Skin epidermis (tissue), 12 donors: ENCODE data around the gene FAM240A.

Experiments used
- H3K27ac ChIP-seq, 21 experiments: fragments of 200-600 bp; sonication (generic) in 11 of 21; one replicate each; pipeline ENCODE4 v1.5.0; 2020; ENCODE audit warnings: mild to moderate bottlenecking in 3 of 21, inconsistent platforms in 2 of 21, moderate library complexity in 2 of 21
- H3K4me3 ChIP-seq, 7 experiments: fragments of 200-600 bp; sonication (generic) in 2 of 7; one replicate each; pipeline ENCODE4 v1.5.0; 2020; ENCODE audit warnings: inconsistent platforms in 2 of 7, mild to moderate bottlenecking in 2 of 7, moderate library complexity in 1 of 7

Gene FAM240A

DNA sequence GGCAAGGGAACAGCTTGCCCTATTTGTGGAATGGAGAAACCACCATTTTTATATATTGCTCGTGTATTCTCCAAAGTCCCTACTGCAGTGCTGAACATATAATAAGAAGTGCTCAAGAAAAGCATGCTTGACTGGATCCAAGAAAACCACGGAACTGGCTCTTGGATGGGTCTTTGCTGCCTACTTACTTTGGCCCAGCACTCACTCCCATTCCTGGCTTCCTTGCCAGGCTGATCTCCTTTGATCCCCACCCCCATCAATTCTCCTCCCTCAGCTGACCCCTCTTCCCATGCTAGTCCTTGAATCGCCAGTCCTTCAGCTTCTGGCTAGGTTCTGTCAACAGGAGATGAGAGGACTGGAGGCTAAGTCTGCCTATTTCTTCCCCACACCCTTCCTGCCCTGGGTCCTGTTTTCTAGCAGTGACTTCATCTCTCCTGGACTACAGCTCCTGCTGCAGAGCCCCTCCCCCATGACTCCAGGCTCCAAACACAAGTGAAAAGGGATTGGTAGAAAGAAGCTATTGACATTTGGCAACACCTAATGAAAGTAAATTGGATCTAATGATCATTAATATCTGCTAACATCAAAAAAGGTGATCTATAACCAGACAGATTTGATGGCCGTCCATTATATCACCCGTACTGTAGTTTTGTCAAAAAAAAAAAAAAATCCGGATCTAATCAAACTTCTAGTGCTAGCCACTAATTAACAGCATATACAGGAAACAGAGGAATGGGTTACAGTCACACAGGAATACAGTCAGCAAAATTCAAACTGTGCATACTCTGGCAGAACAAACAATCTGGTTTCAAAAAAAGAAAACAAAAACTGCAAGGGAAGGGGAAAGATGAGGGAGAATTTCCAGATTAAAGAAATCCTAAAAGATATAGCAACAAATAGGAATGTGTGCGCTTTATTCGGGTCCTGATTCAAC is 7.8 kb downstream of the FAM240A start:
- Histone ChIP-seq H3K27ac (no peak overlapping the region), H3K4me3 (no peak overlapping the region)

DNA sequence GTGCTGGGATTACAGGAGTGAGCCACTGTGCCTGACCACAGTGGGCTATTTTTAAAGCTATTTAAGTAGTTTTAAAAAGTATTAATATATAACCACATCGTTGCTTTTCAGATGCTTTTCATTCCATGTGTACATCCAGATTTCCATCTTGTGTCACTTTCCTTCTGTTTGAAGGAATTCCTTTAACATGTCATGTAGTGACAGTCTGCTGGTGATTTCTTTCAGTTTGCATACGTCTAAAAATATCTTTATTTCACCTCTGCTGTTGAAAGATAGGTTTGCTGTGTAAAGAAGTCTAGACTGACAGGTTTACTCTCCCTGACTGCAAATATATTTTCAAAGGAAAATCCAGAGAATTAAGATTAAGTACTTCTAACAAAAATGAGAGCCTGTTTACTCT is 12.2 kb downstream of the FAM240A start:
- Histone ChIP-seq H3K4me3 (no peak overlapping the region), H3K27ac (no peak overlapping the region)

DNA sequence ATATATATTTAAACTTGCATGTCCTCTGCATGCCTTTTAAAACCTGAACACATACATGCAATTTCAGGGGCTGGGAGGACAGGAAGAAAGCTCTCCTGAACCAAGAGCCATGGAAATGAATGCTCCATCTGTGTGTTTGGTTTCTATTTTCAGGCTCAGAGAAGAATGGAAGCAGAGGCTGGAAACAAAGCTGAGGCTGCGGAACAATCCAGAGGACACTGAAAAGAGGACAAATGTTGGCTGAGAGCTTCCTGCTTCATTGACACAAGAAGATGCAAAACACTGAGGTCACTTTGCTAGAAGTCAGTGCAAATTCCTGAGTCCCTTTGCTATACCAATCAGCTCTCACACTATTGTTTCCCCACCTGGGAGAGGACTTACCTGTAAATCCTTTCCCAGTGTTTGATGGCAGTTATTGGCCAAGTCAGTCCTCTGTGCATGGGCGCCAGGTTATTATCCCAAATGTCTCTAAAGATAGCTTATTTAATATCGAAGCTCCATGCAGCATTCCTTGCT is 12.7 kb downstream of the FAM240A start:
- H3K27ac ChIP-seq, result no peak overlapping the region

DNA sequence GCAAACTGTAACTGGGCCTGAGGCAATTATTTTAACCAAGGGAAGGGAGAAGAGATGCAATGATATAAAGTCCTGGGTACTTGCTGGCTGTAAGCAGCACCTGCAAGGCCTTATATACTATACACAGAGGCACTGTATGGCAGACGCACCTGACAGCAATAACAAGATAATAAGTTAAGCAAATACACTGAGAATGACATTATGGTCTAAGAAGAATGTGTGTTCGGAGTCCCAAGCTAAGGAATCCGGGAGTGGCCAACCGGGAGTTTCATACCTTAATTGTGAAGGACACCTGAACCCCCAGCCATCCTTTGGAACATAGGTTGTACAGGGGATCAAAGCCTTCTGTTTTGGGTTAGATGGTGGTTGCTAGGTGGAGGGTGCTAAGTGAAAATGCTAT is 13.7 kb downstream of the FAM240A start:
- no peak overlapping the region for H3K4me3 ChIP-seq
- H3K27ac ChIP-seq, result no peak overlapping the region

More for the DNA sequence above, 12.7 kb downstream of the FAM240A start:
- H3K4me3 ChIP-seq, result no peak overlapping the region

DNA sequence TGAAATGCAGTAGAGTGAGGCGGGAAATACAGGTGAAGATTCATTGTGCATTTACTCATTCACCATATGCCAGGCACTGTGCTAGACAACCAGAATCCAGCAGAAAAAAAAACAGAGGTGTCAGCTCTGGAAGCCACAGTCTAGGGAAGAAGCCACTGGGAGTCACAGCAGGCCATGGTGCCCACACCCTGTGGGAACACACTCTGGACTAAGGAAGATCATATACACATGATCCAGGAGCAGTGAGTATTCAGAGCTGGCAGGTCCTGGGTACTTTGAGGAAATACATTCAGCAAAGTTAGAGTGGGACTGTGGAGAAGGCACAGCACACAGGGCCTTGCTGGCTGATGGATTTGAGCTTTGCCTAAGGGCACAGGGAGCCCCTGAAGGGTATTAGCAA is 14.8 kb downstream of the FAM240A start:
- no peak overlapping the region for H3K27ac ChIP-seq
- no peak overlapping the region for H3K4me3 ChIP-seq

DNA sequence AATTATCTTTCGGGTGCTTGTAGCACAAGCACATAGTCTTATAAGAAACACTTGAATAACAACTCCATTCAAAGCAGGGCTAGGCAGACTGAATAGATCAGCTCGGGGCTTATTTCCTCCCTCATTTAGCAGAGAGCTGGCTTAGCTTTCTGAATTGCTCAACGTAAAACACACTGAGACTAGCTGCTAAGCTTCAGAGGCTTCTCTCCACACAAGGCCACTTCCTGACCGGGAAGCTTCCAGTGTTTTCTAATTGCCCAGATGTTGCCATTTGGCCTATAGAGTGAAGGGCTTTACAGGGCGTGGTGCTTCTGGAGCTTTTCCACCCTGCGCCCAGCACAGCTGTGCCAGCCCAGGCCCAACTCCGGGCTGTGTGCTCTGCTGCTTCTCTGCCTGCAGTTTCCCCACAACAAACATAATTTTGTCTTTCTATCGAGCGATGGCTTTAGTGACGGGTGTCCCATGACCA is 16.6 kb downstream of the FAM240A start:
- no peak overlapping the region for H3K4me3 ChIP-seq
- H3K27ac ChIP-seq, result peak overlapping the region in 17 of 21 experiments; percentile 32 to 82 (median 64)

DNA sequence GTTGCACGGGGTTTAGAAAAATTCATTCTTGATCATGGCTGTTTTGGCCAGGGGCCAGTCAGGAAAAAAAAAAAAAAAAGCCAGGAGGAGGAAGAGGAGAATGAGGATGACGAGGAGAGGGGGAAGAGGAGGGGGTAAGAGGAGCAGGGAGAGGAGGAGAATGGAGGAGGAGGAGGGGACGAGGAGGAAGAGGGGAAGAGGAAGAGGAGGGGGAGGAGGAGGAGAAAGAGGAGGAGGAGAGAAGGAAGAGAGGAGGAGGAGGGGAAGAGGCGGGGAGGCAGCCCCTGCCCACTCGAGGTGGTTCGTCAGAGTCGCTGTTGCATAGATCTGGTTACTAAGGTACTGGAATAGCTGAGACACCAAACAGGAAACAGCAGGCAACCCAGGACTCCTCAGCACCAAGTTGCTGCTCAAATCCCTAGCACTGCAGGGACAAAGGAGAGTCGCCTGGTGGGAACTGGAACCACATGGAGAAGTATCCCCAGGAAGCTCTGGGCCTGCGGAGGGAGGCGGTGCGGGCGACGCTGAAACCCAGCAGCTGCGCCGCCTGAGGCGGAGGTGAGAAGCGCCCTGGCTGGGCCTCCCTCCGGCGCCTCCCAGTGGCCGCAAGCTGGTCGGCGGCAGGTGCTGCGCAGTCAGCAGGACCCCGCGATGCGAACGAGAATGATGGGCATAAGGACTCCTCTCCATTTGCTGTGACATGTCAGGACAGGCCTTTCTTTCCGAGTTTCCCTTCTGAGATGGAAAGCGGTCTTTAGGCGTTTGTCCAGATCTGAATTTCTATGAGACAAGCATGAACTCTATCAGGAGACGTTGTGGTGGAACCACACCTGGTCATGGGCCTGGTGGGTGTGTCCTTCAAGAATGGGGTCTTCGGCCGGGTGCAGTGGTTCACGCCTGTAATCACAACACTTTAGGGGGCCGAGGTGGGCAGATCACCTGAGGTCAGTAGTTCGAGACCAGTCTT is 17.5 kb downstream of the FAM240A start:
- Histone ChIP-seq H3K4me3 (peak overlapping the region in 3 of 7 experiments; percentile 4 to 25 (median 18)), H3K27ac (peak overlapping the region in 17 of 21 experiments; percentile 6 to 82 (median 64))

DNA sequence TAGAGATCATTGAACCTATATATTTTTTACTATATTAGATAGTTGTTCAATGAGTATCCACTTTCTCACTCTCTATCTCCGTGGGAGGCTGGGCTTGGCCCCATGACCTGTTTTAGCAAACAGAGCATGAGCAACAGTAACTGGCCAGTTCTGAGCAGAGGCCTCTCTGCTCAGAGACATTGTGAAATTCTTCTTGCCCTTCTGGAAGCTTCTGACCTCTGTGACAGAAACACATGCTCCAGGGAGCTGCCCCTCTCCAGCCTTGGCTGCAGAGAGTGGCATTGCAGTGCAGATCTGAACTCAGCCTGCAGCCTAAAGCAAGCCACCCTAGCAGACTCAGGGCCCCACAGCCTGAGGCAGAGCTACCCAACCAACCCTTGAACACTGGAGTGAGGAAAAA is 20.5 kb downstream of the FAM240A start:
- Histone ChIP-seq H3K4me3 (no peak overlapping the region), H3K27ac (no peak overlapping the region)

DNA sequence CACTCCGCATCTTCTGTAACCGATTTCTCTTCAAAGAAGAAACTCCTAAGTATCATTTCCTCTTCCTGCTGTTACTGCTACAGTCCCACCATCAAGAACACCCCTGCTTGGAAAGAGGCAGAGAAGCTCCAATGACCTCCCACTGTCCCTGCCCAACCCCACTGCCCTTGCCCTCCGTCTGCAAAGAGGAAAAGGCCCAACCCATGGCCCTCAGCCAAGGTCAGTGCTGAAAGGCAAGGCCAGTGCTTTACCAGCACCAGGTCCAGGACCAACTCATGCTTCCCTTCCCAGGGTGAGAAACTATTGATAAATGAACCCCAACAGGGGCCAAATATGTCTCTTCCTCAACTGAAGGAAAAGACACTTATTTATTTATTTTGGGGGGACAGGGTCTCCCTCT is 22.5 kb downstream of the FAM240A start:
- Histone ChIP-seq H3K4me3 (no peak overlapping the region), H3K27ac (no peak overlapping the region)

DNA sequence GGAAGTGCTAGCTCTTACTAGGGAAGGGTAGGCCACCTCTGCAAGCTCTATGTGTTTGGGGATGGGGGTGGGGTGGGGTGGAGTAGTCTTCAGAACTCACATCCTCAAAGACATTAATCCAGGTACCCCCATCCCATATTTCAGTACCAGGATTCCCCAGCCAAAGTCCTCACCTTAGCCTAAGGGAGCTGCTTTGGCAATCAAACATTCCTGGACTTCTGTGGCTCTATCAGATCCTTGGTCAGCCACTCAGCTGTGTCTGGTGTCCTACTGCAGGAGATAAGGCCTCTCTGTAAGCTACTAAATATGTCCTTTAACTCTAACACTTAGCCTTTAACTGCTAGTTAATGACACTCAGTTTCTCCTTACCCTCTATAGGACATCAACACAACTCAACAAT is 26.9 kb downstream of the FAM240A start:
- Histone ChIP-seq H3K27ac (no peak overlapping the region), H3K4me3 (no peak overlapping the region)

DNA sequence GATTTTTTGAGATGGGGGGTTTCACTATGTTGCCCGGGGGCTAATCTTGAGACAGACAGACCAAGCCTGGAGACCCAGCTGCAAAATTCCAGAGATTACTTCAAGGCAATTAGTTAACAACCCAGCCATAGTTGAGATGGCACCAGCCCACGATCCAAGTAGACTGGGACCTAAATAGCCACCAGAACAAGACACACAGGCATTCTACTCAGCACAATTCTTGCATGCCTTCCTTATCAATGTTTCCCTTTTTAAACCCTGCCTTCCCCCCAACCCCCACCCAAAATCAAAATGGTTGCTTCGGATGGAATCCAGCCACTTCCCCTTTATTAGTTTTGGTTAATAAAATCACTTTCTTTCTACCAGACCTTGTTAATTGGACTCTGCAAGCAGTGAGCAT is 28.6 kb downstream of the FAM240A start:
- Histone ChIP-seq H3K4me3 (no peak overlapping the region), H3K27ac (no peak overlapping the region)

DNA sequence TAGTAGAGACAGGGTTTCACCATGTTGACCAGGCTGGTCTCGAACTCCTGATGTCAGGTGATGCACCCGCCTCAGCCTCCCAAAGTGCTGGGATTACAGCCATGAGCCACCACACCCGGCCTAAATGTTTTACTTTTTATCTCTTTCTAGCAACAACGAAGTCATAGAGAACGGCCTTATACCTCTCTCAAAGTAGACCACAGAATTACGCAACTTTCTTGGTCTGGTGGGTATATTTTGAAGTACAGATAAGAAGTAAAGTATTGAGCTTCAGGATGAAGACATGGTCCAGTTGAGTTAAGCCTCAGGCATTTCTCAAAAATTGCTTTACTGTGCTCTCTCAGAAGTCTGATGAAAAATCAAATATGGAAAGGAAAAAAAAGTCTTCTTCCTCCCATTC is 30.6 kb downstream of the FAM240A start:
- Histone ChIP-seq H3K27ac (no peak overlapping the region), H3K4me3 (no peak overlapping the region)

DNA sequence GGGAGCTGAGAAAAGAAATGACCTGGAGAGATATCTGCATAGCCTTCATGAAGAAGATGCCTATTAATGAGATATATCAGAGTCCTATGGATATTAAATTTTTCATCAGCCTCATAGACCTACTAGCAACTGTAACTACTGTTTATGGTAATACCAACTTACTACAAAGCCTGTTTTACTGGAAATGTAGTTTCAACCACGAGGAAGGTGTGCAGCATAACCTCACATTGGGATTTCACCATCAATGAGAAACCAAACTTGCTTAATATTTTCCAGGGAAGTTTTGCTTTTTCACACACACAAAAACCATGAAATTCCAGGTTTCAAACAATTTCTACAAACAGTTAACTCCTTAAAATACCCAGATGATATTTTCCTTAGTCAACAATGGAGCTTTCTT is 31.4 kb downstream of the FAM240A start:
- Histone ChIP-seq H3K27ac (no peak overlapping the region), H3K4me3 (no peak overlapping the region)

DNA sequence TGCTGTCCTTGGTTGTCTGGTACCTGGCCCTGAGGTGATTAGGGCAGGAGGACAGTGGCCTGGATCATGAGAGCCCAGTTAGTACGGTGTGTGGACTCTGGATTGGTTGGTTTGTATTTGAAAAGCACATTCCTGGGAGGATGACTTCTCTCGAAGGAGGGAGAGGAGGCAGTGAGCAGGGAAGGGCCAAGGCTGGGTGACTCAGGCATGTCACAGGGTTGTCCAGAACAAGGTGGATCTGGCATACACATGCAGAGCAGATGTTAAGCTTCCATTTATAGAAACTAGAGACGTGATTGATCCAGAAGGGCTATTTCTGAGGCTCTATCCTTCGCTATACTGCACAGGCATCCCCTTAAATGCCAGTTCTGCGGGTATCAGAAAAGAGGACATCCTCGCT is 34.4 kb downstream of the FAM240A start:
- H3K4me3 ChIP-seq, result no peak overlapping the region
- no peak overlapping the region for H3K27ac ChIP-seq

DNA sequence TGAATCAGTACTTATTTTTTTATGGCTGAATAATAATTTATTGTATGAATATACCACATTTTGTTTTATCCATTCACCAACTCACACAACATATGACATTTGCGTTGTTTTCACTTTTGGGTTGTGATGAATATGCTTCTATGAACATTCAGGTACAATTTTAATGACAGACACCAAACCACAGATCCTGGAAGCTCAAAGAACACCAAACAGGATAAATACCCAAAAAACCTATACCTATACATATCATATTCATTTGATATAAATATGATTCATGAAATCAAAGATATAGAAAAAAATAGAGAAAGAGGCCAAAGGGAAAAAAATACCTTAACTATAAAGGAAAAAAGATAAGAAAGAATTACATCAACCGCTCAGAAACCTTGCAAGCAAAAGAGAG is 35.8 kb downstream of the FAM240A start:
- no peak overlapping the region for H3K4me3 ChIP-seq
- no peak overlapping the region for H3K27ac ChIP-seq

DNA sequence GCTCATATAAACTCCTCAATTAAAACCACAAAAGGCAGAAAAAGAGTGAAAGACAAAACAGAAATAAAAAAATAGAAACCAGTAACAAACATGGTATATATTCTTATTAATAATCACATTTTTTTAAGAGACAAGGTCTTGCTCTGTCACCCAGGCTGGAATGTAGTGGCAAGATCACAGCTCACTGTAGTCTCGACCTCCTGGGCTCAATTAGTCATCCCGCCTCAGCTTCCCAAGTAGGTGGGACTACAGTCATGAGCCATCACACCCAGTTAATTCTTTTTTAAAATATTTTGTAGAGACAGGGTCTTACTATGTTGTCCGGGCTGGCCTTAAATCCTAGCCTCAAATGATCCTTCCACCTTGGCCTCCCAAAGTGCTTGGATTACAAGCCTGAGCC is 37.1 kb downstream of the FAM240A start:
- Histone ChIP-seq H3K4me3 (no peak overlapping the region), H3K27ac (no peak overlapping the region)

DNA sequence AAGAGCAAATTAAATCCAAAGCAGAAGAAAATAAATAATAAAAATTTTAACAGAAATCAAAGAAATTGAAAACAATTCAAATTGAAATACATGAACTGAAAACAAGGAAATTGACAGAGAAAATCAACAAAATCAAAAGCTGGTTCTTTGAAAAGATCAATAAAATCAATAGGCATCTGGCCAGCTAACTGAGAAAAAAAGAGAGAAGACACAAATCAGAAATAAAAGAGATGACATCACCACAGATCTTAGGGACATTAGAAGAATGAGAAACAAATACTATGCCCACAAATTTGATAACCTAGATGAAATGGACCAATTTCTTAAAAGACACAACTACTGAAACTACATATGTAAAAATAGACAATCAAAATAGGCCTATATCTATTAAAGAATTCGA is 38.8 kb downstream of the FAM240A start:
- Histone ChIP-seq H3K27ac (no peak overlapping the region), H3K4me3 (no peak overlapping the region)

DNA sequence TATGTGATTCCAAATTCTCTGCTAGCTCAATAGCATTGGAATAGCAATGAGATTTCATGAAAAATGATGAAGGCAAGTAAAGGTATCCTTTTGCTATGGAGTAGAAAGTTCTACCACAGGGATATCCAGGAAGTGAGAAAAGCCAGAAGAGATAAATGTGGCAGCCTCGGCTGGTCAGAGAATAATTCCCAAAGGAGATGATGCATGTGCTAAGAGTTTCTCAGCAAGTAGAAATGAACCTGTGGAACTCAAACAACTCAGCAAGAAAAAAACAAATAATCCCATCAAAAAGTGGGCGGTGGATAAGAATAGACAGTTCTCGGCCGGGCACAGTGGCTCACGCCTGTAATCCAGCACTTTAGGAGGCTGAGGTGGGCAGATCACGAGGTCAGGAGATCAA is 42.9 kb downstream of the FAM240A start:
- Histone ChIP-seq H3K4me3 (no peak overlapping the region), H3K27ac (no peak overlapping the region)

DNA sequence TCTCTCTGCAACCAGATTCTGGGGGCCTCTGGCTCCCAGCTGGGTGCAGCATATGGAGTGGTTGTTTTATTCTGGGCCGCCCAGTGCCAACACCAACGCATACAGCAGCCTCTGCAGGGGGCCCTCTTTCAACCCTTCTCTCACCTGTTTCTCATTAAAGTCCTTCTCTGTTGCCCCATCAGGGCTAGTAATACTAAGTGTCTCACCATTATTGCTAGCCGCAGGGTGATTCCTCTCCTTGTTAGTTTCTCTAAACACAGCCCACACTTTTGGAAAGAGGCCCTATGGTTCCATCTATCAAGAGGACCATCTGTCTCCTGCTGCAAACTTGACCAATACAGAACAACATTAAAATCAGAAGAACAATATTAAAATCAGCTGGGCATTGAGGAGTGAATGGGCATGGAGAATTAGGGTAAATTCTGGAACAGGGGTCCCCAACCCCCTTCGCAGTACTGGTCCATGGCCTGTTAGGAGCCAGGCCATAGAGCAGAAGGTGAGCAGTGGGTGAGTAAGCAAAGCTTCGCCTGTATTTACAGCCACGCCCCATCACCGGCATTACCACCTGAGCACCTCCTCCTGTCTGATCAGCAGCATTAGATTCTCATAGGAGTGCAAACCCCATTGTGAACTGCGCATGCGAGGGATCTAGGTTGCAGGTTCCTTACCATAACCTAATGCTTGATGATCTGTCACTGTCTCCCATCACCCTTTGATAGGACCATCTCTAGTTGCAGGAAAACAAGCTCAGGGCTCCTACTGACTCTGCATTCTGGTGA is 44.6 kb downstream of the FAM240A start:
- Histone ChIP-seq H3K27ac (no peak overlapping the region), H3K4me3 (no peak overlapping the region)

DNA sequence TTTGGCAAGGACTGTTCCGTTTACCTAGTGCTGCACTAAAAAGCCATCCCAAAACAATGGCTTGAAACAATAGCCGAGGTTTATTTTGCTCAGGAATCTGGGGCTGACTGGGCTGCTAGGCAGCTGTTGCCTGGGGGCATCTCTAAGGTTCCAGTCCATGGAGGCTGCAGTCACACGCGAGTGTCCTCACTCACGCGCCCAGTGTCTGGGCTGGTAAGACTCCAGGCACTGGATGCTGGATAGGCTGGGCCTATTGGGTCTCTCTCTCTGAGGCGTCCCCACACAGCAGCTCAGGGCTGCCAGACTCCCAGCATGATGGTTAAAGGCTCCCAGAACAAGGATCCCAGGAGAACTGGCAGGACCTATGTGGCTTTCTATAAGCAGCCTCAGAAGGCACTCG is 47.0 kb downstream of the FAM240A start:
- no peak overlapping the region for H3K27ac ChIP-seq
- H3K4me3 ChIP-seq, result no peak overlapping the region
